Parathyroid adenoma (tissue), 2 donors: ENCODE measurements around the gene KCNK10.

Experiments used
- H2AFZ ChIP-seq: fragments of 300-600 bp; sonication (generic); one replicate; pipeline ENCODE4 v1.7.0; 2017; ENCODE audit warnings: antibody characterized with exemption, mild to moderate bottlenecking
- H3K27ac ChIP-seq: fragments of 300-600 bp; sonication (generic); one replicate; pipeline ENCODE4 v1.7.0; 2017
- H3K27me3 ChIP-seq: fragments of 300-600 bp; sonication (generic); one replicate; pipeline ENCODE4 v1.7.0; 2017; ENCODE audit warnings: low read length; ENCODE audit not compliant: control insufficient read depth, insufficient read depth
- H3K36me3 ChIP-seq: fragments of 300-600 bp; sonication (generic); one replicate; pipeline ENCODE4 v1.7.0; 2017; ENCODE audit warnings: low read length; ENCODE audit not compliant: control insufficient read depth, insufficient read depth
- H3K4me1 ChIP-seq: fragments of 300-600 bp; sonication (generic); one replicate; pipeline ENCODE4 v1.7.0; 2017; ENCODE audit warnings: control low read depth
- H3K4me2 ChIP-seq: fragments of 300-600 bp; sonication (generic); one replicate; pipeline ENCODE4 v1.7.0; 2017; ENCODE audit warnings: low read length
- H3K4me3 ChIP-seq: fragments of 300-600 bp; sonication (generic); one replicate; pipeline ENCODE4 v1.7.0; 2017; ENCODE audit warnings: low read depth, low read length
- H3K79me2 ChIP-seq: fragments of 300-600 bp; sonication (generic); one replicate; pipeline ENCODE4 v1.7.0; 2017; ENCODE audit warnings: control low read depth
- H3K9ac ChIP-seq: fragments of 300-600 bp; sonication (generic); one replicate; pipeline ENCODE4 v1.7.0; 2017; ENCODE audit warnings: mild to moderate bottlenecking
- H3K9me3 ChIP-seq: fragments of 300-600 bp; sonication (generic); one replicate; pipeline ENCODE4 v1.7.0; 2017; ENCODE audit warnings: low read length; ENCODE audit not compliant: control insufficient read depth
- TF ChIP-seq, protein P1 (sequence below): fragments of 300-600 bp; sonication (generic); IDR thresholded peaks from one replicate; pipeline ENCODE4 v1.7.0; 2017; ENCODE audit warnings: antibody characterized with exemption, mild to moderate bottlenecking
- donor health status: primary hyperparathyroidism.

Gene KCNK10

DNA sequence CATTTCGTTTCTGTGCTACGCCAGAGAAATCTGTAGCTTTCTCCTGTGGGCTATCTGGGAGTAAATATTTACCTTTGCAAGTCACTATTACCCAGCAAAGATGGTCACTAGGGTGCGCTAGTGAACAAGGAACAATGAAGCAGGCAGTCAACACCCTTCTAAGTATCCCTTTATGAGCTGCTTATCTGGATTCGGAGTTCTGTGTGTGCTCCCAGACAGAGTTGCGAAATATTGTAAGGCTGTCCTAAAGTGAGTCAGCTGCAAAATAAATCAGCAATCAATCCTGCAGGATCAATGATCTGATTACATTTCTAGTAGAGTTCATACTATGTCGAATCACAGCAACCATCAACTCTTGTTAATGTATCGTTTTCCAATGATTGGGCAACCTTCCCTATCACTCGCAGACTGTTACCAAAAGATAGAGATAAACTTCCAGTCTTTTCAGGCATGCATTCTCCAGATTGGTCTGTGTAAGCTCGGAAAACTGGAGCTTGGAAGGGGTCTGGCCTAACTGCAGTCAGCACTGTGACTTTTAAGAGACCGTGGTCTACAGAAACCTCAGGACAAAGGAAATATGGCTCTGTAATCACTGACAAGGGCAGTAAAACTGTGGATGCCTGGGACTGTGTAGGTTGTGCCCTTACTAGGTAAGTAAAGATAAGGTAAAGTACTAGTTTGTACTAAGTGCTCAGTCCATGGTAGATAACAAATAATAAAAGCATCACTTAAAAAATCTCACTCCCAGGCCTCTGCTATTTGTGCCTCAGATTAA, 133.5 kb downstream of the KCNK10 start:
- TF ChIP-seq, protein P1, sequence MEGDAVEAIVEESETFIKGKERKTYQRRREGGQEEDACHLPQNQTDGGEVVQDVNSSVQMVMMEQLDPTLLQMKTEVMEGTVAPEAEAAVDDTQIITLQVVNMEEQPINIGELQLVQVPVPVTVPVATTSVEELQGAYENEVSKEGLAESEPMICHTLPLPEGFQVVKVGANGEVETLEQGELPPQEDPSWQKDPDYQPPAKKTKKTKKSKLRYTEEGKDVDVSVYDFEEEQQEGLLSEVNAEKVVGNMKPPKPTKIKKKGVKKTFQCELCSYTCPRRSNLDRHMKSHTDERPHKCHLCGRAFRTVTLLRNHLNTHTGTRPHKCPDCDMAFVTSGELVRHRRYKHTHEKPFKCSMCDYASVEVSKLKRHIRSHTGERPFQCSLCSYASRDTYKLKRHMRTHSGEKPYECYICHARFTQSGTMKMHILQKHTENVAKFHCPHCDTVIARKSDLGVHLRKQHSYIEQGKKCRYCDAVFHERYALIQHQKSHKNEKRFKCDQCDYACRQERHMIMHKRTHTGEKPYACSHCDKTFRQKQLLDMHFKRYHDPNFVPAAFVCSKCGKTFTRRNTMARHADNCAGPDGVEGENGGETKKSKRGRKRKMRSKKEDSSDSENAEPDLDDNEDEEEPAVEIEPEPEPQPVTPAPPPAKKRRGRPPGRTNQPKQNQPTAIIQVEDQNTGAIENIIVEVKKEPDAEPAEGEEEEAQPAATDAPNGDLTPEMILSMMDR = peak; percentile 60
- peak overlapping the region; percentile 84 for H2AFZ ChIP-seq
- no peaks in the 10 kb centered on the region for H3K36me3 ChIP-seq
- H3K4me1 ChIP-seq = no peaks in the 10 kb centered on the region
- H3K9me3 ChIP-seq = no peaks in the 10 kb centered on the region
- H3K79me2 ChIP-seq = no peaks in the 10 kb centered on the region
- peak overlapping the region; percentile 67 for H3K4me2 ChIP-seq
- H3K27ac ChIP-seq = no peak overlapping the region
- H3K27me3 ChIP-seq = no peaks in the 10 kb centered on the region
- H3K9ac ChIP-seq = no peak overlapping the region
- peak overlapping the region; percentile 36 for H3K4me3 ChIP-seq

DNA sequence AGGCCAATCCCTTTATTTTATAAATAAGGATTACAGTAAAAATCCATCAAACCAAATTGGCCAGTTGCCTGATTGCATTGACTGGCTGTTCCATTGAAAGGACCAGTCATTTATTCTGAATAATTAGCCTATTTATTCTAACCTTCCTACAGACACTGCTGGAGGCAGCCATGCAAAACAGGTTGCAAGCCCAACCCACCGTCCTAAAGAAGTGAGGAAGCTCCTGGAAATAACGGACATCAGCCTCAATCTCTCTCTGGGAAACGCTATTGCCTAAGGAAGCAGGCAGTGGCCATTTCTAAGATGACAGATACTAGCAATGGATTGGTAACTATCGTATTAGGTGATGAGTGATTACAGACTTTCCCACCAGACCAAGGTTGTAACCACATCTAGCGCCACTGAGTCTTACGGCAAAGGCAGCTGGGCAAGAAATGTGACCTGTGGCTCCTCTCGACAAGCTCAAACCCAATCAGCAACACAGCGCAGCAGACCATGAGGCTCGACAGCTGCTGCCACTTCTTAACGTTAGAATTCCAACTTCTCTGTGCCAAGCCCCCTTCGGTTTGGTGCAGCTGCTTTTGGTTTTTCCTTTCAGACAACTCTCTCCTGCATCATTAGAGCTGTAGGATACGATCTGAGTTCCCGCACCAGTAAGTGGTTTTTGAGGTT, 134.2 kb downstream of the KCNK10 start:
- Histone ChIP-seq H3K27ac (no peak overlapping the region), H3K27me3 (no peaks in the 10 kb centered on the region), H3K9me3 (no peaks in the 10 kb centered on the region), H2AFZ (peak overlapping the region; percentile 84), H3K36me3 (no peaks in the 10 kb centered on the region), H3K9ac (no peak overlapping the region), H3K4me2 (peak overlapping the region; percentile 67), H3K79me2 (no peaks in the 10 kb centered on the region), H3K4me1 (no peaks in the 10 kb centered on the region), H3K4me3 (peak overlapping the region; percentile 36)
- TF ChIP-seq, protein P1 = no peak

DNA sequence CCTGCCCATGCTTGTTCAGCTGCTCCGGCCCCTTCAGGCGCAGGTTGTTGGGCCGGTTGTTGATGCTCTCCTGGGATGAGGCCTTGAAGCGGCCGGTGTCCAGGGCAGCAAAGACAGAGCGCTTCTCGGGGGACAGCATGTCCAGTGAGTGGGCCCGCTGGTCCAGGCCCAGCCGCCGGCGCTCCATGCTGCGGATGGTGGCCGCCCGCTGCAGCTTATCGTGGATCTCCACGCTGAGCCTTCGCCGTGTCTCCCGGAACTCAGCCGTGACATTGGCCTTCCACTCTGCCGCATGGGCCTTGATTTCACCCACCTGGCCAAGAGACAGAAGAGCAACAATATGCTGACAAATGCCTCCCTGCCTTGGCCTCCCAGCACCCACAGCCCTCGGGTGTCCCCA, 137.2 kb downstream of the KCNK10 start:
- no peak overlapping the region for H3K4me2 ChIP-seq
- no peak overlapping the region for H2AFZ ChIP-seq
- H3K9ac ChIP-seq = no peak overlapping the region
- H3K4me1 ChIP-seq = no peaks in the 10 kb centered on the region
- no peak overlapping the region for H3K4me3 ChIP-seq
- H3K79me2 ChIP-seq = no peaks in the 10 kb centered on the region
- H3K27me3 ChIP-seq = no peaks in the 10 kb centered on the region
- H3K36me3 ChIP-seq = no peaks in the 10 kb centered on the region
- no peaks in the 10 kb centered on the region for H3K9me3 ChIP-seq
- H3K27ac ChIP-seq = no peak overlapping the region
- TF ChIP-seq, protein P1 = no peak

DNA sequence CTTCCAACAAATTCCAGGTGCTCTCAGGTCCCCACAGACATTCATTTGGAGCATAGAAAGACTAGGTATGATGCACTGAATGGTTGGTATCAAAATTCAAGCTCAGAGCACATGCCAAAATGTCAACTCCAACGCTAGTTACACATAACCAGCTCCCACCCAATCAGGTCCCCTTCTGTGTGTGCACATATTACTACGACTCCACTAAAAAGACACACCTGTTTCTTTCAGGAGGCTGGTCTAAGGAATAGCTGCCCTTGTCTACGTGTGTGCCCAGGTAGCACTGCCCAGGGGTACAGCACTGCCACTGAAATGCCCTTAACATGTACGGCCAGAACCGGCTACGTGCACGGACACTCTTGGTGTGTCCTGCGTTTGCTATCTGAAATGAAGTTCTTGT, 138.1 kb downstream of the KCNK10 start:
- H3K79me2 ChIP-seq = no peaks in the 10 kb centered on the region
- H3K27ac ChIP-seq = no peak overlapping the region
- H3K4me3 ChIP-seq = no peak overlapping the region
- no peaks in the 10 kb centered on the region for H3K27me3 ChIP-seq
- H3K4me1 ChIP-seq = no peaks in the 10 kb centered on the region
- no peaks in the 10 kb centered on the region for H3K9me3 ChIP-seq
- H3K36me3 ChIP-seq = no peaks in the 10 kb centered on the region
- H2AFZ ChIP-seq = no peak overlapping the region
- H3K4me2 ChIP-seq = no peak overlapping the region
- no peak overlapping the region for H3K9ac ChIP-seq
- TF ChIP-seq, protein P1 = no peak
